Measurements from ENCODE around the gene DSN1.

Gene DSN1

GRCh38 chr20:36796117-36796516 is 22.6 kb upstream of the DSN1 start:
- DNase-seq (ENCODE audit: low spot score) (no peak), FAIRE-seq (no peak)

DNA sequence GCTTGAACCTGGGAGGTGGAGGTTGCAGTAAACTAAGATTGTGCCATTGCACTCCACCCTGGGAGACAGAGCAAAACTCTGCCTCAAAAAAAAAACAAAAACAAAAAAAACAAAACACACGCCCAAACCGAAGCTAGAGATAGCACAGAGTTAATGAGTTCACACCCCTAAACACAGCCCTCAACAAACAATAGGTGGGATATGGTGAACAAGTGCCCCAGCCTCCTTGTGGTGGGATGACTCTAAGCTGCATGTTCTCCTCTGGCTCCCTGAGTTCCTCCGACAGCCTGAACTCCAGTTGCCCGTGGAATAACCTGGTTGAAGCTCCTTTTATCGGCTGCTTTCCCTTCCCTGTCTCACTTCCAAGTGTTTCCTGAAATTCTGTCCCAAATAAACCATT is 22.1 kb upstream of the DSN1 start:
- no peak for DNase-seq (ENCODE audit: low spot score)
- FAIRE-seq = no peak

DNA sequence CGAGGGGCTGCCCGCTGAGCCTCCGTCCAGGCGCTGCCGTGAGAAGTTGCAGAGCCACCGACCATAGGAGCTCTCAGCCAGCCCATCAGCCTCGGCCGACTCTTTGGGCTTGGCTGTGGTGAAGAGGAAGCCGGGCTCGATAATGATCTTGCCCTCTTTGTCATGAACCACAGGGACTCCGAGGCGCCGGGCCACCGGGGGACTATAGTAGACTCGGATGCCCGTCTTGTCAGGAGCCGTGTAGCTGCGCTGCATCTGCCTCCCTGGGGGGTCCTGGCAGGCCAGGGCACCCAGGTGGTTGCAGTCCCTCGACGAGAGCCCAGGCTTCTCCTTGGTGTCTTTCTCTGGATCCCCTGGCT is 20.5 kb upstream of the DSN1 start:
- DNase-seq (ENCODE audit: low spot score) (no peak), FAIRE-seq (no peak)

- DNase-seq (ENCODE audit: low spot score) (no peak), FAIRE-seq (no peak)
These were observed 19.9 kb upstream of the DSN1 start for GRCh38 chr20:36793294-36794115.

- DNase-seq (ENCODE audit: low spot score) = peak; percentile 63
- FAIRE-seq = no peak
These were observed 18.9 kb upstream of the DSN1 start for GRCh38 chr20:36792422-36792821.

GRCh38 chr20:36791862-36792261 is 18.3 kb upstream of the DSN1 start:
- DNase-seq (ENCODE audit: low spot score) (no peak), FAIRE-seq (no peak)

DNA sequence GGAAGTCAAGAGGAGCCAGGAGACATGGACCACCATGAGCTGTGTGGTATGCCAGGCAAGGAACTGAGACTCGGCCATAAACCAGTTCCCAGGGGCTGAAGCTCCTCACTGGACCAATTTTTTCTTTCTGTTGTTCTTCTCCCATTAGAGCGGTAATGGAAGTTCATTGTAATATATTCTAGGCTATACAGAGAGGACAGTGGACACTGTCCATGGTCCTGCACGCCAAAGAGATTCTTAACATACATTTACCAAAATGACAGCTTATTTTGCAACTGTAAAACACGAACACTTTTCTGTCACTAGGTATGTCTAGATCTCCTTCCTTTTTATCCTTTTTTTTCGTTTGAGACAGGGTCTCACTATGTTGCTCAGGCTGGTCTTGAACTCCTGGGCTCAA is 13.1 kb upstream of the DSN1 start:
- FAIRE-seq = no peak

GRCh38 chr20:36786246-36786645 is 12.7 kb upstream of the DSN1 start:
- DNase-seq (ENCODE audit: low spot score) (no peak), FAIRE-seq (no peak)

More for the DNA sequence above, 13.1 kb upstream of the DSN1 start:
- DNase-seq (ENCODE audit: low spot score) = no peak

GRCh38 chr20:36785308-36785707 is 11.7 kb upstream of the DSN1 start:
- DNase-seq (ENCODE audit: low spot score) (no peak), FAIRE-seq (no peak)

GRCh38 chr20:36784900-36785299 is 11.3 kb upstream of the DSN1 start:
- FAIRE-seq = no peak
- no peak for DNase-seq (ENCODE audit: low spot score)

GRCh38 chr20:36784116-36784515 is 10.6 kb upstream of the DSN1 start:
- no peak for DNase-seq (ENCODE audit: low spot score)
- FAIRE-seq = no peak

DNA sequence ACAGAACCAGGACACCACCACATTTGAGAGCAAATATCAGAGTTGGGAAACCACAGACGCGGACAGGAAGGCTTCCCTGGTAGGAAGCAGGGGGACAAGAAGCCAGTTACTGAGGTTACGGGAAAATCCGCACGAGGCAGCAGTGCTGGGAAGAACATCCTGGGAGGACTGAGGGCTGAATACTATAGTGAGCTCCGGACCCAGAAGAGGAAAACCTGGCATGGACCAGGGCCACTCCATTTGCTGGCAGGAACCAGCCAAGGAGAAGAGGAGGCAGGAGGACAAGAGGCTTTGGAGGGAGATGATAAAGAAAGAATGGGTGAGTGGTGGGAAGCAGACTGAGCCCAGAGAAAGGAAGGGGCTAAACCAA is 6.1 kb upstream of the DSN1 start:
- no peak for FAIRE-seq
- no peak for DNase-seq (ENCODE audit: low spot score)

- no peak for FAIRE-seq
- DNase-seq (ENCODE audit: low spot score) = no peak
These were observed 5.5 kb upstream of the DSN1 start for GRCh38 chr20:36778831-36779655.

- no peak for DNase-seq (ENCODE audit: low spot score)
- no peak for FAIRE-seq
These were observed 4.0 kb upstream of the DSN1 start for GRCh38 chr20:36777576-36777975.

GRCh38 chr20:36777167-36777566 is 3.6 kb upstream of the DSN1 start:
- no peak for DNase-seq (ENCODE audit: low spot score)
- FAIRE-seq = no peak

DNA sequence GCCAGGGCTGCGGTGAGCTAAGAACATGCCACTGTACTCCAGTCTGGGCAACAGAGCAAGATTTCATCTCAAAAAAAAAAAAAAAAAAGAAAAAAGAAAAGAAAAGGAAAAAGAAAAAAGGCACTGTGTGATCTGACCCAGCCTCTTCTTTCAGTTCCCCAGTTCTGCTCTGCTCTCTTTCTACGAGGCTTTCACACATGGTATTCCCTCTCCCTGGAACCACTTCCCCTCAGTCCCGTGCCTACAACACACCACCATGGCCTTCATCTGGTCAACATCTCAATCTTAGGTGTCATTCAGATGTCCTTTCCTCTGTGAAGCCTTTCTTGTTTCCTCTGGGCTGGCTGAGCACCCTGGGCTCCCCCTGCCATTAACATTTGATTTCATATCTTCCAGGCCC is 2.3 kb upstream of the DSN1 start:
- FAIRE-seq (no peak), DNase-seq (ENCODE audit: low spot score) (no peak)

GRCh38 chr20:36775196-36775595 is 1.6 kb upstream of the DSN1 start:
- DNase-seq (ENCODE audit: low spot score) (no peak), FAIRE-seq (no peak)

DNA sequence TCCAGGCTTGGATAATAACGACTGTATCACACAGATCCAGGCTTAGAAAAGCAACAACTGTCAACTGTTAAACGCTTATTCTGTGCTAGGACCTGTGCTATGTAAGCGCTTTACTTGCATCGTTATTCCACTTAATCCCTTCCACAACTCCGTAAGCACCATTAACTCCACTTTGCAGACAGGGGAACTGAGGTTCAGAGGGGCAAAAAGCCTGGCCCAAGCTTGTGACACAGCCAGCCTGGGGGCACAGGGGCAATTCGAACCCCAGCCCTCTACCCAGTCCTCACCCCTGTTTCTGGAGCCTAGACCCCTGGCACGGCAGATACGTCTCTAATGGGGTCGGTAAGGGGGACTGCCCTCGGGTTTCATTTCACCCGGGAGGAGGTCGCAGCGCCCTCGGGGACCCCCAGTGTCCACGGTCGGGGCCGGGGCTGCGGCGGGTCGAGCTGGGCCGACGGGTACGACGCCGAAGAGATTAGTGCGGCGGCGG is 411 bp downstream of the DSN1 start:
- peak; percentile 23 for DNase-seq (ENCODE audit: low spot score)
- FAIRE-seq = no peak

DNA sequence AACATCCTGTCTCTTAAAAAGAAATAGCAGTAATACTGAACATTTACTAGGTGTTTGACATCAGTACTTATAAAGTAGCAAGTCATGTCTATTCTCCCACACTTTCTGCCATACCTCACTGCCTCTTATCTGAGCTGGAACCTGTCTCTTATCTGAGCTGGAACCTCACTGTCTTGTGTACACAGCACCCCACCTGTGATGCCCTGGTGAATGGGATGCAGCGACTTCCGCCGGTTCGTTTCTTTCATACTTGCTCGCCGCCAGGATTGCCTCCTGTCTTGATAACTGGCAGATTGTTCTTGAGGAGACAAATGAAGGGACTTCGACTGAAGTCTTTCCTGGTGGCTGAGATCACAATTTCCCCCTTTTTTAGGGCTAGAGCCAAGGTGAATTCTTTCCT is 2.9 kb downstream of the DSN1 start:
- FAIRE-seq (no peak), DNase-seq (ENCODE audit: low spot score) (no peak)

DNA sequence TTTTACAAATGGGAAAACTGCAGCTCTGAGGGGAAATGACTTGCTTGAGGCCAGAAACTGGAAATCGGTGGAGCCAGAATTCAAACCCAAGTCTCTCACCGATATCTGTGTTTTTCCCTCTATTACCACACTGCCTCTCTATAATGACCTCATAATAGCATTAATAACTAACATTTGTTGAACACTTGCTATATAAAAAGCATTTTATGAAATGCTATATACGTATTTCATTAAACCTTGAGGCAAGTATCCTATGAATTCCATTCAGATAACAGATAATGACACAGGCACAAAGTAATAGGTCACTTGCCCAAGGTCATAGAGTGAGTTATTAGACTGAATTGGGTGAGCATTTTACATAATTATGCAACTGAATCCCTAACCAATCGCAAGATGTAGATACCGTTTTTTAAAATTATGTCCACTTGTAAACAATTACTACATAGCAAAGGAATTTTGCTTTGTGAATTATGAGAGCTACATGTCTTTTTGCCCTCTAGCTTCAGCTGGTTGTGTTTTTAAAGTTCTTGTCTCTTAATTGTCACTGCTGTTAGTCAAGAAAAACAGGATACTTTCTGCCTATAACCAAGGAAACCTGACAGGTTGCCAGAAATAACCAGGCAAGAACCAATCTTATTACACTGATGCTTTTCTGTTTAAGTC is 4.7 kb downstream of the DSN1 start:
- DNase-seq (ENCODE audit: low spot score) (no peak), FAIRE-seq (no peak)

DNA sequence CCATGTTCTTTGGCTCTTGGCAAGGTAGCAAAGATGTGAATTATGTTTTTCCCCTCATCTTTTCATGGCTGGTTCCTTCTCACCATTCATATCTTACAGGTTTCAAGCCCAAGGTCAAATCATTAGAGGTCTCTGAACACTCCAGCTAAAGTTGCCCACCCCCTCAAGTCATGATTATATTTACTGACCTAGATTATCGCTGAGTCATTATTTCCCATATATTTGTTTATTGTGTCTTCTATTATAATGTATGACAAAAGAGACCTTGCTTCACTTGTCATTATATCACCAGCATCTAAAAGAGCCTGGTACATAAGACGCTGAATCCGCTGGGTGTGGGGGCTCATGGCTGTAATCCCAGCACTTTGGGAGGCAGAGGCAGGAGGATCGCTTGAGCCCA is 12.4 kb downstream of the DSN1 start:
- FAIRE-seq = no peak

DNA sequence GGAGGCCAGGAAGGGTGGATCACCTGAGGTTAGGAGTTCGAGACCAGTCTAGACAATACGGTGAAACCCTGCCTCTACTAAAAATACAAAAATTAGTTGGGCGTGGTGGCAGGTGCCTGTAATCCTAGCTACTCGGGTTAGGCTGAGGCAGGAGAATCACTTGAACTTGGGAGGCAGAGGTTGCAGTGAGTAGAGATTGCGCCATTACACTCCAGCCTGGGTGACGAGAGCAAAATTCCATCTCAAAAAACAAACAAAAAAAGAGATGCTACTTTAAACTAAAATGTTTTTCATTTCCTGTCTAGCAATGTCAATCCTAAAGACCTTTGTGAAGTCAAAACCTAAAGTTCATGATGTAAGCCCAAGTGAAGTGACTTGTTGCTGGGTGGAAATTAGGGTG is 12.9 kb downstream of the DSN1 start:
- FAIRE-seq (no peak), DNase-seq (ENCODE audit: low spot score) (no peak)

More for the DNA sequence above, 12.4 kb downstream of the DSN1 start:
- no peak for DNase-seq (ENCODE audit: low spot score)

Data from urothelium cell line (cell line).